Kidney tubule cell (primary cell): ENCODE measurements around the gene PPL.
"Not testable (repeated sequence)": the region's sequence is repeated elsewhere in the genome, so short reads cannot be mapped to it uniquely, and the experiment has no call there.

Source experiments
- DNase-seq: peaks from one replicate; pipeline ENCODE4 v3.0.0-alpha.2; 2018; ENCODE audit warnings: low spot score

The PPL gene

GRCh38 chr16:4957720-4958509 is 21.0 kb upstream of the PPL start, which contains the start of gene SEC14L5:
Gene SEC14L5, plus strand, starts transcription at chr16:4958330. Its CDS starts 994 bp downstream, at chr16:4959324.
- peak; percentile 97 for DNase-seq

DNA sequence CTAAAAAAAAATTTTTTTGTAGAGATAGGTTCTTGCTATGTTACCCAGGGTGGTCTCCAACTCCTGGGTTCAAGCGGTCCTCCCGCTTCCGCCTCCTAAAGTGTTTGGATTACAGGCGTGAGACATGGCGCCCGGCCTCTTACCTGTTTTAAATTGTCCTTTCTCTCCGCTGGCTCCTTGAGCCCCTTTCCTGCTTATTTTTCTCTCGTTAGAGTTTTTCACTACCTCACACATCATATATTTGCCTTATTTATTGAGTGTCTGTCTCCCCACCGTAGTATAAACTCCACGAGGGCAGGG is 20.4 kb upstream of the PPL start:
- DNase-seq = no peak

DNA sequence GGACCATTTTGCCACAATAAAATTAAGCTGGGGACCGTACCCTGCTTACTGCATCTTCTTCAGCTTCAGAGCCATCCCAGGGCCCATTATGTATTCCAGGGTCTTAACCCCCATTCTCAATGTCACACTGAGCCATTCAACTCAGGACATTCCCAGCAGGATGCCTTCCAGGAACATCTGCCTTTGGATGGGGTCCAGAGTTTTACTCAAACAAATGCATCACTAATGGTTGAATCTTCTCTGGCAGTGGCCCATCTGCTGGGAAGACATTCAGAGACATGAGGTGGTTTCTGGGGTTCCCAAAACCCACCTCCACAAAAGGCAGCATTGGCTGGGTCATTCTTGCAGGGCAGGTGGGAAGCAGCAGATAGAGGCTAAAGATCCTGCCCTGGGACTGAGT is 17.8 kb upstream of the PPL start:
- no peak for DNase-seq

- not testable (repeated sequence) for DNase-seq
Measured at GRCh38 chr16:4951583-4951982, 14.6 kb upstream of the PPL start.

DNA sequence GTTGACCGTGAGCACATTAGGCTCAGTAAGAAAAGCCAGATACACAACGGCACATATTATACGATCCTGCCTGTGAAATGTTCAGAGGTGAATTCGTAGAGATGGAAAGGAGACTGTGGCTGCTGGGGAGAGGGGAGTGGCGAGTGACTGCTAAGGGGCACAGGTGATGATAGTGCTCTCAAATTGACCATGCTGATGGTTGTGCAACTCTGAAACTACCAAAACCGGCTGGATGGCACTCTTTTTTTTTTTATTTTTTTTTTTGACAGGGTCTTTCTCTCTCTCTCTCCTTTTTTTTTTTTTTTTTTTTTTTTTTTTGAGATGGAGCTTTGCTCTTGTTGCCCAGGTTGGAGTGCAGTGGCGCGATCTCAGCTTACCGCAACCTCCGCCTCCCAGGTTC is 13.0 kb upstream of the PPL start:
- DNase-seq = no peak

DNA sequence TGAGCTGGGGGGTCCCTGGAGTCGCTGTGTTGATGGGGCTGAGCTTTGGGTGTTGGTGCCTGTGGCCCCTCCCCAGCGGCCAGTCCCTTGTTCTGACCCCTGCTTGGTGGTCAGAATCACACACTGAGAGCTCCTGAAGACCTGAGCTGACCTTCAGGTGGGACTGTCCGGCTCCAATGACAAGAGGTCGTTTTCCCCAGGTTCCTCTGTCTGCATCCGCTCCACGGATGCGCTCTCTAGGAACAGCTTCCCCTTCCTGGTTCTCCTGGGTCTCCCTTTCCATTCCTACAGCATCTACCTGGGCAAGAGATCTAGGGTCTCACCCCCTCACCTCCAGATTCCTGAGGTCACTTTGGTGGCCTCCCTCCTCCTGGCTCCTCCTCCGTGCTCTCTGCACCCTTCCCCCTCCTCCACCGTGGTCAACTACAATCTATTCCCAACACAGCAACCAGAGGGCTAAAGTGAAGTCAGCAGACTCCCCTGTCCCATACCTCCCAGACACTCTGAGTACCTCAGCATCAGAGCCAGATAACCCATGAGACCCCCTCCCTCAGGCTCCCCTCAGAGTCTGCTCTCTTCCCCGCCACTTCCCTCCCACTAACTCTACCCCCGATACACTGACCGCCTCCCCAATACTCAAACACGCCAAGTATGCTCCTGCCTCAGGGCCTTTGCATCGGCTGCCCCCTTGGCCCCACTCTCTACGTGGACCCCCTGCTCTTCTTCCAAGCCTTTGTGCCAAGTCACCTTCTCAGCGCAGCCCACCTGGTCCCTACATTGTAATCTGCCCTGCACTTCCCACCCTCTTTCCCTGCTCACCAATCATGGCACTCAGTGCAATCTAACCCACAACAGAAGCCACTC is 12.2 kb upstream of the PPL start:
- no peak for DNase-seq

DNA sequence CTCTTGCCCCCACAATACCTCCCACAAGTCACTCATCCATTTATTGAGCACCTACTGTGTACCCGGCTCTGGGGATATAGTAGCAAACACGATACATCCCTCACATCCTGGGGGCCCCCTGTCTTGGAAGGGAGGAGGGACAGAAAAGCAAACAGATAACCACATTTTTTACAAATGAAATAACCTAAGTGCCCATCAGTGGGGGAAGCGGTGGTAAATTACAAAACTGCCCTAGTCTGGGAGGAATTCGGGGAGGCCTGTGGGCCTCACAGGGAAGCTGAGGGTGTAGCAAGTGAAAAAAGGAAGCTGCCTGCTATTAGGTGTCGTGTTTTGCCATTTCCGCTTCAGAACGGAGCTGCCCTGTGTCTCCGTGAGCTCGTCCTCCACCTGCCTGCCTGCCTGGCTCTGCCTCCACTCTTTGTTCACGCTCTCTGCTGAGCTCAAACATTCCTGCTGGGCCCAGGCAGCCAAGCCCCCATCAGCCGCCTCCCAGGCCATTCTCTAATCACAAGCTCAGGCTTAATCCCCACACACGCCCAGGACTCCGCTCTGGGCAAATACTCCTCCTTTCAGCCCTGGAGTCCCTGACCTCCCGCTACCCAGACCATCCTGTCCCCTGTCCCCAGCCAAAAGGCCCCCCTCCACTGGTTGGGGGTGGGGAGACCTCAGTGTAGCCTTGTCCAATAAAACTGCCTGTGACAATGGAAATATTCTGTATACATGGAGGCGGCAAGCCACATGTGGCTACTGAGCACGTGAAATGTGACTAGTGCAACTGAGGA is 11.0 kb upstream of the PPL start:
- no peak for DNase-seq

- DNase-seq = no peak
Measured at GRCh38 chr16:4946917-4947316, 10.0 kb upstream of the PPL start.

DNA sequence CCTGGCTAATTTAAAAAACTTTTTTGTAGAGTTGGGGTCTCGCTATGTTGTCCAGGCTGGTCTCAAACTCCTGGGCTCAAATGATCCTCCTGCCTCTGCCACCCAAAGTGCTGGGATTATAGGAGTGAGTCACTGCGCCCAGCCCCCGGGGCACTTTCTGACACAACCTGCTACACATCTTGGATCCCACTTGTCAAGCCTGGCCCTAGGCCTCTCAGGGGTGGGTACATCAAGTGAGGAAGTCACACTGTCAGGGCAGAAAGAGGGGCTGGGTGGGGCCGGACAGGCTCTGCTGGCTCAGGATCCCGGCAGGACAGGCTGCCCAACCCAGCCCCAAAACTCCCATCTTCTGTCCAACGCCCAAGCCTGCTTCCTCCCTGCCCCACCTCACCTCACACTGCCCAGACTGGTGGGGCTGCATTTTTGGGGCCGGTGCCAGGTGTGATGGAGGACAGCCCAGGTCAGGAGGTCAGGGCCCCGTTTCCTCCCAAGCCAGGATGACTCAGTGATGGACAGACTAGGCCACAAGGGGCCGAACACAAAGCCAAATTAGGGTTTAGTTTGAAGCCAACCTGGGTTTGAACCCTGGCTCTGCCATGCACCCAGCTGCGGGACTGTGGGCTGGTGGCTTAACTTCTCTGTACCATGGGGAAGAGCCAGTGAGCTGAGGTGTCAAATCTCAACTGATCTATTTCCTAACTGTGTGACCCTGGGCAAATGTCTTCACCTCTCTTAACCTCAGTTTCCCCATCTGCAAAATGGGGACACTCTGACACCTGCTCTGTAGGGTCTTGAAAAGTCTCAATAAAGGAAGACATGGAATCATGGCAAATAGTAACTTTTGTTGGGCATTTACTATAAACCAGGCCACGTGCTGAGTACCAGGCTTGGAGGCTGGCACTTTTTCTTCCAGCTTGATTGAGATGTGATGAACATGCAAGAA is 8.9 kb upstream of the PPL start:
- DNase-seq = peak; percentile 74

GRCh38 chr16:4944333-4945281 is 7.7 kb upstream of the PPL start:
- DNase-seq = peak; percentile 98

GRCh38 chr16:4942481-4942880 is 5.5 kb upstream of the PPL start:
- DNase-seq = no peak

GRCh38 chr16:4940719-4941118 is 3.8 kb upstream of the PPL start:
- DNase-seq = no peak

- DNase-seq = no peak
Measured at GRCh38 chr16:4938683-4939030, 1.7 kb upstream of the PPL start.

GRCh38 chr16:4937782-4938682 is 1.1 kb upstream of the PPL start:
- no peak for DNase-seq

GRCh38 chr16:4936181-4936990 is 562 bp downstream of the PPL start:
- DNase-seq = peak; percentile 57

DNA sequence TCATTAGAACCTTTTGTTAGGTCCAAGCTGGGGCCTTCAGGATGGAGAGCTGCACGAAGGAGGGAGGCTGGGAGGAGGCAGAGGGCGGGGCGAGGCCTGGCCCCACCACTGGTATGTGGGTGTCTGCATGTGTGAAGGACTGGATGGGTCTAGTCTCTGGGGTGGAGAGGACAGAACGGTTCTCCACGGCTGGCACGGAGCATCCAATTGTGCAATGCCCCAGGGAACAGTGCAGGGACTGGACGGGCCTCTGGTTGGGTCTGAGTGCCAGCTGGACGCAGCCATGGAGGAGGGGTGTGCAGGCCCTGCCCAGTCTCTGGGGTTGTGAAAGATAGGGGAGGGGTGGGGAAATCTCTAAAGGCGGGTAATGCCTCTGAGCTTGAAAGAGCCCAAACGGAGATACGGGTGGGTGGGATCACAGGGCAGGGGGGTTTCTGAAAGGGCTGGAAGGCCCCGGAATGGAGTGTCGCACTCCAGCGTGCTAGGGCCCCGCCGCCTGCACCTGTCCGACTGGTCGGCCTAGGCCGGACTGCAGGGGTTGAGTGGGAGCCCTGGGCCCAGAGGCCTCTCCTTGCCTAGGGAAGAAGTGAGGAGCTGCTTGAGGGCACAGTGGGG is 1.6 kb downstream of the PPL start:
- no peak for DNase-seq

GRCh38 chr16:4934591-4934990 is 2.4 kb downstream of the PPL start:
- no peak for DNase-seq

- no peak for DNase-seq
Measured at GRCh38 chr16:4933871-4934395, 3.0 kb downstream of the PPL start.
